SK-N-SH treated with all-trans-retinoic acid at 6 μM for 48 hours (cell line): ENCODE results near the gene ADCY1.

Experiments
- ATAC-seq: fragments of 200-7000 bp; cut with Tn5 transposase; 3 replicates; pipeline ENCODE4 v1.9.1; 2020; ENCODE audit warnings: mild to moderate bottlenecking, moderate library complexity
- ARNTL ChIP-seq: fragments of 450-650 bp; formaldehyde crosslinking; IDR thresholded peaks from 2 replicates; pipeline ENCODE4 v1.5.0; 2020; ENCODE audit warnings: low read depth, mild to moderate bottlenecking, moderate library complexity, borderline replicate concordance
- BACH2 ChIP-seq: fragments of 250-450 bp; sonication (Bioruptor Pico); IDR thresholded peaks from 2 replicates; pipeline ENCODE4 v1.9.0; 2021; ENCODE audit warnings: mild to moderate bottlenecking, borderline replicate concordance
- CSRNP3 ChIP-seq: fragments of 250-450 bp; sonication (Bioruptor Pico); IDR thresholded peaks from 2 replicates; pipeline ENCODE4 v1.5.1; 2021; ENCODE audit warnings: mild to moderate bottlenecking, moderate library complexity
- ESRRG ChIP-seq: fragments of 250-450 bp; sonication (Bioruptor Pico); IDR thresholded peaks from 2 replicates; pipeline ENCODE4 v1.6.1; 2021; ENCODE audit warnings: mild to moderate bottlenecking
- GLIS3 ChIP-seq: fragments of 250-450 bp; sonication (Bioruptor Pico); IDR thresholded peaks from 2 replicates; pipeline ENCODE4 v1.5.0; 2020; ENCODE audit warnings: mild to moderate bottlenecking, moderate library complexity
- ISL1 ChIP-seq: fragments of 250-450 bp; sonication (Bioruptor Pico); IDR thresholded peaks from 2 replicates; pipeline ENCODE4 v2.1.2; 2022; ENCODE audit warnings: mild to moderate bottlenecking, moderate library complexity
- OSR1 ChIP-seq: fragments of 250-450 bp; sonication (Bioruptor Pico); IDR thresholded peaks from 2 replicates; pipeline ENCODE4 v1.8.0; 2022; ENCODE audit warnings: moderate library complexity, mild to moderate bottlenecking, inconsistent platforms
- PPARA ChIP-seq: fragments of 250-450 bp; sonication (Bioruptor Pico); IDR thresholded peaks from 2 replicates; pipeline ENCODE4 v1.5.0; 2020; ENCODE audit warnings: mild to moderate bottlenecking, borderline replicate concordance
- RARB ChIP-seq: fragments of 250-450 bp; sonication (Bioruptor Pico); IDR thresholded peaks from 2 replicates; pipeline ENCODE4 v1.8.0; 2021; ENCODE audit warnings: mild to moderate bottlenecking, moderate library complexity
- SNAI2 ChIP-seq: fragments of 250-450 bp; sonication (Bioruptor Pico); IDR thresholded peaks from 2 replicates; pipeline ENCODE4 v1.5.0; 2020; ENCODE audit warnings: mild to moderate bottlenecking, moderate library complexity
- TCF4 ChIP-seq: fragments of 250-450 bp; sonication (Bioruptor Pico); IDR thresholded peaks from 2 replicates; pipeline ENCODE4 v1.8.0; 2021; ENCODE audit warnings: mild to moderate bottlenecking, moderate library complexity, borderline replicate concordance
- TOX ChIP-seq: fragments of 250-450 bp; sonication (Bioruptor Pico); IDR thresholded peaks from 2 replicates; pipeline ENCODE4 v1.8.0; 2021; ENCODE audit warnings: mild to moderate bottlenecking, moderate library complexity, borderline replicate concordance
- ZC3H10 ChIP-seq: fragments of 250-450 bp; sonication (Bioruptor Pico); IDR thresholded peaks from 2 replicates; pipeline ENCODE4 v1.5.1; 2021; ENCODE audit warnings: mild to moderate bottlenecking, moderate library complexity
- ZFP3 ChIP-seq: fragments of 250-450 bp; sonication (Bioruptor Pico); IDR thresholded peaks from 2 replicates; pipeline ENCODE4 v1.5.0; 2020; ENCODE audit warnings: mild to moderate bottlenecking, moderate library complexity
- ZFP30 ChIP-seq: fragments of 450-650 bp; formaldehyde crosslinking; IDR thresholded peaks from 2 replicates; pipeline ENCODE4 v1.5.0; 2022; ENCODE audit warnings: mild to moderate bottlenecking, moderate library complexity
- ZNF565 ChIP-seq: fragments of 450-650 bp; formaldehyde crosslinking; conservative IDR thresholded peaks from 2 replicates; pipeline ENCODE4 v1.5.0; 2020; ENCODE audit warnings: low read depth, mild to moderate bottlenecking, moderate library complexity
- ZNF70 ChIP-seq: fragments of 450-650 bp; formaldehyde crosslinking; IDR thresholded peaks from 2 replicates; pipeline ENCODE4 v1.5.0; 2020; ENCODE audit warnings: mild to moderate bottlenecking, moderate library complexity
- TF ChIP-seq, protein P1 (sequence below): fragments of 250-450 bp; sonication (Bioruptor Pico); IDR thresholded peaks from 2 replicates; pipeline ENCODE4 v1.8.0; 2020; ENCODE audit warnings: mild to moderate bottlenecking, moderate library complexity, borderline replicate concordance
- TF ChIP-seq, protein P2 (sequence below): fragments of 250-450 bp; sonication (Bioruptor Pico); IDR thresholded peaks from 2 replicates; pipeline ENCODE4 v1.5.1; 2020; ENCODE audit warnings: low read depth, mild to moderate bottlenecking, moderate library complexity
- TF ChIP-seq, protein P3 (sequence below): fragments of 250-450 bp; sonication (Bioruptor Pico); IDR thresholded peaks from 2 replicates; pipeline ENCODE4 v1.8.0; 2021; ENCODE audit warnings: low read depth, mild to moderate bottlenecking, moderate library complexity, borderline replicate concordance
- TF ChIP-seq, protein P4 (sequence below): fragments of 250-450 bp; sonication (Bioruptor Pico); IDR thresholded peaks from 2 replicates; pipeline ENCODE4 v1.5.0; 2020; ENCODE audit warnings: mild to moderate bottlenecking, moderate library complexity

ADCY1 gene

DNA sequence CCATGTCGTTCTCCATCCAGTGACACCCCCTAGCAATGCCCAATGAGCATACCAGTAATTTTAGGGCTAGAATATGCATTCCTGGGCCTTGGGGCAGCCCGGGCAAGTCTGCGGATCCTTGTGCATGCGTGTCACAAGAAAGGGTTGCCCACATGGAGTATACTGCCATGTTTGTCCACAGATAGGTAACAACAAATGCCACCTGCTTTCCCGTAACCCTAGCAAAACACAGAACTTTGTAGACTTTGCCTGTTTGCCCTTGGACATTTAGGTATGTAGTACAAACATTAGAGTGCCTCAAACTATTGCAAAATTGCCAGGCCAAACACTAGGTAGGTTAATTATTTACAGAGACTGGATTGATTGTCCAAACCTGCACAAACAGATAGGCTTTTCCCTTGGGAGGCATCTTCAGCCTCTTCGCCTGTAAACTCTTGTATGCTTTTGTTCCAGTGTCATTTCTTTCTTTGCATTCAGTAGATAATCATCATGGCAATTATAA is 117.0 kb downstream of the ADCY1 start:
- TF ChIP-seq ZNF565 (CRISPR knock-in tag), result no peak
- no peak for TF ChIP-seq ARNTL
- TF ChIP-seq, protein P1, sequence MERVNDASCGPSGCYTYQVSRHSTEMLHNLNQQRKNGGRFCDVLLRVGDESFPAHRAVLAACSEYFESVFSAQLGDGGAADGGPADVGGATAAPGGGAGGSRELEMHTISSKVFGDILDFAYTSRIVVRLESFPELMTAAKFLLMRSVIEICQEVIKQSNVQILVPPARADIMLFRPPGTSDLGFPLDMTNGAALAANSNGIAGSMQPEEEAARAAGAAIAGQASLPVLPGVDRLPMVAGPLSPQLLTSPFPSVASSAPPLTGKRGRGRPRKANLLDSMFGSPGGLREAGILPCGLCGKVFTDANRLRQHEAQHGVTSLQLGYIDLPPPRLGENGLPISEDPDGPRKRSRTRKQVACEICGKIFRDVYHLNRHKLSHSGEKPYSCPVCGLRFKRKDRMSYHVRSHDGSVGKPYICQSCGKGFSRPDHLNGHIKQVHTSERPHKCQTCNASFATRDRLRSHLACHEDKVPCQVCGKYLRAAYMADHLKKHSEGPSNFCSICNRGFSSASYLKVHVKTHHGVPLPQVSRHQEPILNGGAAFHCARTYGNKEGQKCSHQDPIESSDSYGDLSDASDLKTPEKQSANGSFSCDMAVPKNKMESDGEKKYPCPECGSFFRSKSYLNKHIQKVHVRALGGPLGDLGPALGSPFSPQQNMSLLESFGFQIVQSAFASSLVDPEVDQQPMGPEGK (CRISPR knock-in tag), result no peak
- no peak for TF ChIP-seq ZFP3 (CRISPR knock-in tag)
- no peak for TF ChIP-seq ZFP30 (CRISPR knock-in tag)
- no peak for TF ChIP-seq ISL1 (CRISPR knock-in tag)
- TF ChIP-seq ZC3H10 (CRISPR knock-in tag), result no peak
- no peak for TF ChIP-seq OSR1 (CRISPR knock-in tag)
- TF ChIP-seq ZNF70 (CRISPR knock-in tag), result no peak
- no peak for TF ChIP-seq TCF4 (CRISPR knock-in tag)
- no peak for TF ChIP-seq RARB (CRISPR knock-in tag)
- no peak for TF ChIP-seq PPARA (CRISPR knock-in tag)
- no peak for TF ChIP-seq GLIS3 (CRISPR knock-in tag)
- no peak for TF ChIP-seq SNAI2
- TF ChIP-seq, protein P2, sequence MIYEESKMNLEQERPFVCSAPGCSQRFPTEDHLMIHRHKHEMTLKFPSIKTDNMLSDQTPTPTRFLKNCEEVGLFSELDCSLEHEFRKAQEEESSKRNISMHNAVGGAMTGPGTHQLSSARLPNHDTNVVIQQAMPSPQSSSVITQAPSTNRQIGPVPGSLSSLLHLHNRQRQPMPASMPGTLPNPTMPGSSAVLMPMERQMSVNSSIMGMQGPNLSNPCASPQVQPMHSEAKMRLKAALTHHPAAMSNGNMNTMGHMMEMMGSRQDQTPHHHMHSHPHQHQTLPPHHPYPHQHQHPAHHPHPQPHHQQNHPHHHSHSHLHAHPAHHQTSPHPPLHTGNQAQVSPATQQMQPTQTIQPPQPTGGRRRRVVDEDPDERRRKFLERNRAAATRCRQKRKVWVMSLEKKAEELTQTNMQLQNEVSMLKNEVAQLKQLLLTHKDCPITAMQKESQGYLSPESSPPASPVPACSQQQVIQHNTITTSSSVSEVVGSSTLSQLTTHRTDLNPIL (CRISPR knock-in tag), result no peak
- TF ChIP-seq BACH2 (CRISPR knock-in tag), result no peak
- no peak for TF ChIP-seq ESRRG
- TF ChIP-seq, protein P3, sequence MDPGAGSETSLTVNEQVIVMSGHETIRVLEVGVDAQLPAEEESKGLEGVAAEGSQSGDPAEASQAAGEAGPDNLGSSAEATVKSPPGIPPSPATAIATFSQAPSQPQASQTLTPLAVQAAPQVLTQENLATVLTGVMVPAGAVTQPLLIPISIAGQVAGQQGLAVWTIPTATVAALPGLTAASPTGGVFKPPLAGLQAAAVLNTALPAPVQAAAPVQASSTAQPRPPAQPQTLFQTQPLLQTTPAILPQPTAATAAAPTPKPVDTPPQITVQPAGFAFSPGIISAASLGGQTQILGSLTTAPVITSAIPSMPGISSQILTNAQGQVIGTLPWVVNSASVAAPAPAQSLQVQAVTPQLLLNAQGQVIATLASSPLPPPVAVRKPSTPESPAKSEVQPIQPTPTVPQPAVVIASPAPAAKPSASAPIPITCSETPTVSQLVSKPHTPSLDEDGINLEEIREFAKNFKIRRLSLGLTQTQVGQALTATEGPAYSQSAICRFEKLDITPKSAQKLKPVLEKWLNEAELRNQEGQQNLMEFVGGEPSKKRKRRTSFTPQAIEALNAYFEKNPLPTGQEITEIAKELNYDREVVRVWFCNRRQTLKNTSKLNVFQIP (CRISPR knock-in tag), result no peak
- TF ChIP-seq, protein P4, sequence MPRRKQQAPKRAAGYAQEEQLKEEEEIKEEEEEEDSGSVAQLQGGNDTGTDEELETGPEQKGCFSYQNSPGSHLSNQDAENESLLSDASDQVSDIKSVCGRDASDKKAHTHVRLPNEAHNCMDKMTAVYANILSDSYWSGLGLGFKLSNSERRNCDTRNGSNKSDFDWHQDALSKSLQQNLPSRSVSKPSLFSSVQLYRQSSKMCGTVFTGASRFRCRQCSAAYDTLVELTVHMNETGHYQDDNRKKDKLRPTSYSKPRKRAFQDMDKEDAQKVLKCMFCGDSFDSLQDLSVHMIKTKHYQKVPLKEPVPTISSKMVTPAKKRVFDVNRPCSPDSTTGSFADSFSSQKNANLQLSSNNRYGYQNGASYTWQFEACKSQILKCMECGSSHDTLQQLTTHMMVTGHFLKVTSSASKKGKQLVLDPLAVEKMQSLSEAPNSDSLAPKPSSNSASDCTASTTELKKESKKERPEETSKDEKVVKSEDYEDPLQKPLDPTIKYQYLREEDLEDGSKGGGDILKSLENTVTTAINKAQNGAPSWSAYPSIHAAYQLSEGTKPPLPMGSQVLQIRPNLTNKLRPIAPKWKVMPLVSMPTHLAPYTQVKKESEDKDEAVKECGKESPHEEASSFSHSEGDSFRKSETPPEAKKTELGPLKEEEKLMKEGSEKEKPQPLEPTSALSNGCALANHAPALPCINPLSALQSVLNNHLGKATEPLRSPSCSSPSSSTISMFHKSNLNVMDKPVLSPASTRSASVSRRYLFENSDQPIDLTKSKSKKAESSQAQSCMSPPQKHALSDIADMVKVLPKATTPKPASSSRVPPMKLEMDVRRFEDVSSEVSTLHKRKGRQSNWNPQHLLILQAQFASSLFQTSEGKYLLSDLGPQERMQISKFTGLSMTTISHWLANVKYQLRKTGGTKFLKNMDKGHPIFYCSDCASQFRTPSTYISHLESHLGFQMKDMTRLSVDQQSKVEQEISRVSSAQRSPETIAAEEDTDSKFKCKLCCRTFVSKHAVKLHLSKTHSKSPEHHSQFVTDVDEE (CRISPR knock-in tag), result no peak
- TF ChIP-seq TOX (CRISPR knock-in tag), result no peak
- no peak for ATAC-seq

DNA sequence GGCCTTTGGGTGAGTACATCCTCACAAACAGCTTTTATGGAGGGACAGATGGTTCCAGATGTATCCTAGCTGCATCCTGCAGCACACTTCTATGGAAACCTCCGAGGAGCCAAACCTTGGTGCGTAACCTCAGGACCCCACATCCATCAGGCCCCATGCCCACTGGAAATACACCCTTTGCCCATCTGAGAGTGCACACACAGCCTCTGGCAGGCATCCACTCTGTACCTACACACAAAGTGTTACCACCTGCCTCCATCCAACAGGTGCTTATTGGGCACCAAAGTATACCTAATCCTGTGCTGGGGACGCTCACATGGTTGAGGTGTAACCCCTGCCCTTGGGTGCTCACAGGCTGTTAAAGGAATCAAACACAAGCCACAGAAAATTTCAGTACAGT is 117.9 kb downstream of the ADCY1 start:
- ATAC-seq, result no peak

More for the DNA sequence above, 117.9 kb downstream of the ADCY1 start:
- TF ChIP-seq BACH2 (CRISPR knock-in tag) (no peak), ARNTL (no peak), CSRNP3 (CRISPR knock-in tag) (no peak), ZNF565 (CRISPR knock-in tag) (no peak), GLIS3 (CRISPR knock-in tag) (no peak), TOX (CRISPR knock-in tag) (no peak)
- TF ChIP-seq, all 23 proteins: peak for 0
